ENCODE data around the gene PCDHB11. TPM values are rescaled to one million over a fixed set of nuclear protein-coding genes. Genes with fewer than 3 reads are reported as not detected.

The PCDHB11 gene
- 1 to 10 TPM; 2.6 to 4.7 TPM for total RNA-seq
- polyA plus RNA-seq (2013, experiment 1 of 2), result 1.6 TPM
- polyA plus RNA-seq (2013, experiment 2 of 2), result 2.0 TPM
- long read RNA-seq, experiment 1, result 0 reads
- long read RNA-seq, experiment 2, full-length matches to known transcripts, result 1 of 1 reads
- long read RNA-seq, experiment 2, partial matches to known transcripts, result 0 of 1 reads
- long read RNA-seq, experiment 2, other reads (novel, unspliced or antisense), result 0 of 1 reads
- long read RNA-seq, experiment 3, full-length matches to known transcripts, result 5 of 6 reads
- long read RNA-seq, experiment 3, partial matches to known transcripts, result 0 of 6 reads
- long read RNA-seq, experiment 3, other reads (novel, unspliced or antisense), result 1 of 6 reads
- long read RNA-seq, experiment 4, result 0 reads

GRCh38 chr5:141199359-141200235 lies at the start of gene PCDHB11:
Gene PCDHB11, plus strand, starts transcription at chr5:141199627. Its CDS starts 148 bp downstream, at chr5:141199775.
- H3K9ac ChIP-seq (ENCODE audit: extremely low read depth, low read length, poor library complexity, severe bottlenecking), result no peak within 1 kb of the TSS
- Mint-ChIP-seq H3K27ac (peak within 1 kb of the TSS; percentile 69), H3K4me1 (no peaks in the 10 kb centered on the region), H3K4me3 (peak within 1 kb of the TSS; percentile 50), H3K9me3 (peaks cover 26% of the 10 kb centered on the region), H3K36me3 (ENCODE audit: low read depth) (peaks cover 10% of the 10 kb centered on the region), H3K27me3 (ENCODE audit: insufficient read depth) (peaks cover 6% of the 10 kb centered on the region)
- no peaks in the 10 kb centered on the region for H3K4me1 ChIP-seq (ENCODE audit: control insufficient read depth, insufficient read depth, low read length)
- H3K27me3 ChIP-seq (ENCODE audit: control insufficient read depth, insufficient read depth, low read length, poor library complexity, severe bottlenecking), result no peaks in the 10 kb centered on the region
- TF ChIP-seq, protein P1, sequence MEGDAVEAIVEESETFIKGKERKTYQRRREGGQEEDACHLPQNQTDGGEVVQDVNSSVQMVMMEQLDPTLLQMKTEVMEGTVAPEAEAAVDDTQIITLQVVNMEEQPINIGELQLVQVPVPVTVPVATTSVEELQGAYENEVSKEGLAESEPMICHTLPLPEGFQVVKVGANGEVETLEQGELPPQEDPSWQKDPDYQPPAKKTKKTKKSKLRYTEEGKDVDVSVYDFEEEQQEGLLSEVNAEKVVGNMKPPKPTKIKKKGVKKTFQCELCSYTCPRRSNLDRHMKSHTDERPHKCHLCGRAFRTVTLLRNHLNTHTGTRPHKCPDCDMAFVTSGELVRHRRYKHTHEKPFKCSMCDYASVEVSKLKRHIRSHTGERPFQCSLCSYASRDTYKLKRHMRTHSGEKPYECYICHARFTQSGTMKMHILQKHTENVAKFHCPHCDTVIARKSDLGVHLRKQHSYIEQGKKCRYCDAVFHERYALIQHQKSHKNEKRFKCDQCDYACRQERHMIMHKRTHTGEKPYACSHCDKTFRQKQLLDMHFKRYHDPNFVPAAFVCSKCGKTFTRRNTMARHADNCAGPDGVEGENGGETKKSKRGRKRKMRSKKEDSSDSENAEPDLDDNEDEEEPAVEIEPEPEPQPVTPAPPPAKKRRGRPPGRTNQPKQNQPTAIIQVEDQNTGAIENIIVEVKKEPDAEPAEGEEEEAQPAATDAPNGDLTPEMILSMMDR (conservative IDR thresholded peaks at IDR 0.05), result peak; percentile 79
- H3K4me3 ChIP-seq (ENCODE audit: low read length), result no peak within 1 kb of the TSS
- DNase-seq, result peak; percentile 68
- no peak within 1 kb of the TSS for H3K27ac ChIP-seq (ENCODE audit: low read depth, low read length)
- 77 to 83% methylated on average over 17 to 20 of the region's 21 CpGs for WGBS, 2 experiments (ENCODE audit: insufficient coverage in 1 of 2, insufficient read length in 1 of 2)
- peaks cover 9% of the 10 kb centered on the region for H3K9me3 ChIP-seq (ENCODE audit: control insufficient read depth, low read length)
- no peaks in the 10 kb centered on the region for H3K36me3 ChIP-seq (ENCODE audit: control insufficient read depth, insufficient read depth, low read length)

DNA sequence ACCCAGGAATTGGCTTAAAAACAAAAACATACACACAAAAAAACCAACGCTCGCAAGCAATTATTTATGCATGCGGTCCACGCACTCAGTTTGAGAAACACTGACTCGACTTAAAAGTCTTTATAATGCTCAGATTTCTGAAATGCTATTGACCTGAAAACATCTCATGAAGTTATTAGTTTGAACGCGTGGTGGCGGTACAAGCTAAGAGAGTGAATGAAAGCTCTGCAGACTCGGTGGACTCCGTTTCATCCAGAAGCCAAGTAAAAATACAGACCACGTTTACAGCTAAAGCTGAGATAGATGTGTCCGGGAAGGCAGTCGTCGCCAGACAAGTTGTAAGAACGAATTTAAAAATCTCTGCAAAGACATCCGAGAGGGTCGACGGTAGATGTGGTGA lies 49.6 kb upstream of the PCDHB11 start, which contains the start of gene PCDHB6:
Gene PCDHB6 (plus strand): TSS at position 246 of the 400 bp plus-strand sequence. CDS start 201 bp downstream, outside the sequence.
- peak; percentile 66 for DNase-seq
- Mint-ChIP-seq H3K4me3 (no peak within 1 kb of the TSS), H3K4me1 (no peaks in the 10 kb centered on the region), H3K36me3 (ENCODE audit: low read depth) (peaks cover 28% of the 10 kb centered on the region), H3K27me3 (ENCODE audit: insufficient read depth) (peaks cover 2% of the 10 kb centered on the region), H3K9me3 (peaks cover 26% of the 10 kb centered on the region), H3K27ac (no peak within 1 kb of the TSS)
- peaks cover 4% of the 10 kb centered on the region for H3K9me3 ChIP-seq (ENCODE audit: control insufficient read depth, low read length)
- no peaks in the 10 kb centered on the region for H3K4me1 ChIP-seq (ENCODE audit: control insufficient read depth, insufficient read depth, low read length)
- 86 to 89% methylated on average over 17 to 18 of the region's 18 CpGs for WGBS, 2 experiments (ENCODE audit: insufficient coverage in 1 of 2, insufficient read length in 1 of 2)
- no peak within 1 kb of the TSS for H3K4me3 ChIP-seq (ENCODE audit: low read length)
- peaks cover 4% of the 10 kb centered on the region for H3K27me3 ChIP-seq (ENCODE audit: control insufficient read depth, insufficient read depth, low read length, poor library complexity, severe bottlenecking)
- TF ChIP-seq, protein P1 (conservative IDR thresholded peaks at IDR 0.05), result peak; percentile 65
- H3K27ac ChIP-seq (ENCODE audit: low read depth, low read length), result no peak within 1 kb of the TSS
- H3K9ac ChIP-seq (ENCODE audit: extremely low read depth, low read length, poor library complexity, severe bottlenecking), result no peak within 1 kb of the TSS
- H3K36me3 ChIP-seq (ENCODE audit: control insufficient read depth, insufficient read depth, low read length), result no peaks in the 10 kb centered on the region

- H3K9me3 ChIP-seq (ENCODE audit: control insufficient read depth, low read length), result peaks cover 4% of the 10 kb centered on the region
- H3K9ac ChIP-seq (ENCODE audit: extremely low read depth, low read length, poor library complexity, severe bottlenecking), result no peak overlapping the region
- peaks cover 26% of the 10 kb centered on the region for H3K9me3 Mint-ChIP-seq
- no peak overlapping the region for H3K27ac Mint-ChIP-seq
- TF ChIP-seq, protein P1 (conservative IDR thresholded peaks at IDR 0.05), result no peak
- H3K4me1 ChIP-seq (ENCODE audit: control insufficient read depth, insufficient read depth, low read length), result no peaks in the 10 kb centered on the region
- DNase-seq, result no peak
- no peaks in the 10 kb centered on the region for H3K36me3 ChIP-seq (ENCODE audit: control insufficient read depth, insufficient read depth, low read length)
- peaks cover 28% of the 10 kb centered on the region for H3K36me3 Mint-ChIP-seq (ENCODE audit: low read depth)
- H3K27ac ChIP-seq (ENCODE audit: low read depth, low read length), result no peak overlapping the region
- H3K27me3 Mint-ChIP-seq (ENCODE audit: insufficient read depth), result peaks cover 2% of the 10 kb centered on the region
- WGBS, 2 experiments (ENCODE audit: insufficient coverage in 1 of 2, insufficient read length in 1 of 2), result 90 to 92% methylated on average over 28 to 33 of the region's 33 CpGs
- no peak overlapping the region for H3K4me3 ChIP-seq (ENCODE audit: low read length)
- no peaks in the 10 kb centered on the region for H3K4me1 Mint-ChIP-seq
- peaks cover 4% of the 10 kb centered on the region for H3K27me3 ChIP-seq (ENCODE audit: control insufficient read depth, insufficient read depth, low read length, poor library complexity, severe bottlenecking)
- no peak overlapping the region for H3K4me3 Mint-ChIP-seq
Measured at GRCh38 chr5:141150224-141150992, 49.0 kb upstream of the PCDHB11 start.

All from endodermal cell (in vitro differentiated cells).